ENCODE data around the gene MUTYH.

DNA sequence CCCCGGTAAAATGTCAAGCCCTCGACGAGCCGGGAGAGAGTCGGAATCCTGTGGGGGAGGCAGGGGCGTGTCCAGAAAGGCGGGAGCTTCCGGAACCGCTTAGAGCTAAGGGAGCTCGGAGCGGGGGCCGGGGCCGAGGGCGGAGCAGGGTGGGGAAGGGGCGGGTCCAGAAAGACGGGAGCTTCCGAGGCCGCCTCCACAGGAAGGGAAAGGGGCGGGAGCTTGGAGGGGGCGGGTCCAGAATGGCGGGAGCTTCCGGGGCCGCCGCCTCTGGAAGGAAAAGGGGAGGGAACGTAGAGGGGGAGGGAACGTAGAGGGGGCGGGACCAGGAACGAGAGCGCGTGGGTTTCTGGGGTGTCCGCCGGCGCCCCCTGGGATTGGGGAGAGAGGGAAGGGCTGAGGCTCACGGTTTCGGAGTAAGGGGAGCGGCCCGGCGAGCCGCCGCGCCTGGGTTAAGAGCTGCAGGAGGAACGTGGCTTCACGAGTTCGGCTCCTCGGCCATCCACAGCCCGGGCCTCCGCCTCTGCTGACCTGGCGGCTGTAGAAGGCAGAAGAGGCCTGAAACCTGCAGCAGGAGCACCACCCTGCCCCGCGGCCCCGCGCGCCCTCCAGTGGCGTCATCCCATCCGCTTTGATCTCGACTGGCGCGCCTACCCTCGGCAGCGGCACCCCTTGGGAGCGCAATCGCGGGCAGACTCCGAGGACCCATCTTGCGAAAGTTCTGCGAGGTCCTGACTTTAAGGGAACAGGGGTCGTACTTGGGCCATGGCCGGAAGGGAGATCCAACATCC, 36.5 kb downstream of the MUTYH start:
- peak in 1 of 2 donors; percentile 49 for TF ChIP-seq POLR2A (IDR thresholded peaks at IDR 0.05)
- TF ChIP-seq, protein P1, sequence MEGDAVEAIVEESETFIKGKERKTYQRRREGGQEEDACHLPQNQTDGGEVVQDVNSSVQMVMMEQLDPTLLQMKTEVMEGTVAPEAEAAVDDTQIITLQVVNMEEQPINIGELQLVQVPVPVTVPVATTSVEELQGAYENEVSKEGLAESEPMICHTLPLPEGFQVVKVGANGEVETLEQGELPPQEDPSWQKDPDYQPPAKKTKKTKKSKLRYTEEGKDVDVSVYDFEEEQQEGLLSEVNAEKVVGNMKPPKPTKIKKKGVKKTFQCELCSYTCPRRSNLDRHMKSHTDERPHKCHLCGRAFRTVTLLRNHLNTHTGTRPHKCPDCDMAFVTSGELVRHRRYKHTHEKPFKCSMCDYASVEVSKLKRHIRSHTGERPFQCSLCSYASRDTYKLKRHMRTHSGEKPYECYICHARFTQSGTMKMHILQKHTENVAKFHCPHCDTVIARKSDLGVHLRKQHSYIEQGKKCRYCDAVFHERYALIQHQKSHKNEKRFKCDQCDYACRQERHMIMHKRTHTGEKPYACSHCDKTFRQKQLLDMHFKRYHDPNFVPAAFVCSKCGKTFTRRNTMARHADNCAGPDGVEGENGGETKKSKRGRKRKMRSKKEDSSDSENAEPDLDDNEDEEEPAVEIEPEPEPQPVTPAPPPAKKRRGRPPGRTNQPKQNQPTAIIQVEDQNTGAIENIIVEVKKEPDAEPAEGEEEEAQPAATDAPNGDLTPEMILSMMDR (IDR thresholded peaks at IDR 0.05), result peak; percentile 48 to 80 (median 66)
